HG02973 (cell line): ENCODE results near the gene MYT1.
"Not testable (repeated sequence)": the region's sequence is repeated elsewhere in the genome, so short reads cannot be mapped to it uniquely, and the experiment has no call there.

Source experiments
- ATAC-seq: cut with Tn5 transposase; IDR thresholded peaks from one replicate; pipeline ENCODE4 v1.9.1; 2021; ENCODE audit warnings: moderate library complexity; ENCODE audit not compliant: unreplicated experiment

MYT1 gene

DNA sequence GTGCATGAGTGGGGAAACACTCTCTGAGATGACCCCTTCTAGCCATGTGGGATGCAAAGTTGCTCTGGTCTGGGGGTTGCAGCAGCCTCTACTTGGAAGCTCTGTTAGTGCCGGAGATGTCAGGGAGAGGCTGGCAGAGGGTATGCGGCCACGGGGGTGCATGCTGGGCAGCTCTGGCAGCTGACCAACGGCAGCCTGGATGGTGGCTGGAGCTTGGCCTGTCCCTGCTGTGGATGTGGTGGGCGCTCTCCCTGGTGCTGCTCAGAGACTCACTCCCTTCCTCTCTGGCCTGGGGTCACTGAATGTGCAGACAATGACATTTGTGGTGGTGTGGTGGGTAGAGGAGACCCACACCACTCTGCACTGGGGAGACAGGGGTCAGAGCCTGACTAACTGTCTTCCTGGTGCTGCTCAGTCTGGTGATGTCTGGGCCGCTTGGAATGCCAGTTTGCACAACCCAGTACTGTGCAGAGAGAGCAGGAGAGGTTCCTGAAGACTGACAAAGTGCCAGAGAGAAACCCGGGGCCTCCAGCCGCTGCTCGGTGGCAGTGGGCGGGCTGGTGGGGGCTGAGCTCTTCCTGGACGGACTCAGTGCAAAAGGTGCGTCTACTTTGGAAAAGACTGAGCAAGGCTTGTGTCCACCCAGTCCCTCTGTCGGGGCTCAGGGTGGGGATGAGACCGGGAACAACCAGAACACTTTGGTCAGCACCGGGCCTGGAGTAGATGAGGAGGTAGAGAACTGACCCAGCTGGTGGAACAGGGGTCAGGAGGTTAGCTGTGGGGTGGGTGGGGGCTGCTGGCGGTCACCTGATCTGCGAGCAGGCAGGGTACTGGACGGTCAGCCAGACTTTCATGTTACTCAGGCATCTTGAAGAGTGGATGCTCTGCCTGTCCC is 2.7 kb downstream of the MYT1 start:
- ATAC-seq, result no peak

DNA sequence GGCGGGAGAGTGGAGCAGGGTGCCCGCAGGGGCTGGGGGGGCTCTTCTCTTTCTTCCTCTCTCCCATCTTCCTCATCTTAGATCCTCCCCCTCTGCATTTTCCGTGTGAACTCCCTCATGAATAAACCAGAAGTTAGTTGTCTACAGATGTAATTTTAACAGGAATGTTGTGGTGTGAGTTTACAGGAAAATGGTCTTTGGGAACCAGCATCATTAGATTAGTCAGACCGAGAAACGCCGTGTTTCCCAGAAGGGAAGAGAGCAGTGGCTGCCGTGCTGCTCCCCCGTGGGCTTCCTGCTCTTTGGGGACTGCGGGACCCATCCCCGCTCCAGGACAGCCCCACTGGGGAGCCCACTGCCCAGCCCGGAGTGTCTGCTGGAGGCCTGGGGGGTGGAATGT is 3.4 kb downstream of the MYT1 start:
- ATAC-seq, result no peak

DNA sequence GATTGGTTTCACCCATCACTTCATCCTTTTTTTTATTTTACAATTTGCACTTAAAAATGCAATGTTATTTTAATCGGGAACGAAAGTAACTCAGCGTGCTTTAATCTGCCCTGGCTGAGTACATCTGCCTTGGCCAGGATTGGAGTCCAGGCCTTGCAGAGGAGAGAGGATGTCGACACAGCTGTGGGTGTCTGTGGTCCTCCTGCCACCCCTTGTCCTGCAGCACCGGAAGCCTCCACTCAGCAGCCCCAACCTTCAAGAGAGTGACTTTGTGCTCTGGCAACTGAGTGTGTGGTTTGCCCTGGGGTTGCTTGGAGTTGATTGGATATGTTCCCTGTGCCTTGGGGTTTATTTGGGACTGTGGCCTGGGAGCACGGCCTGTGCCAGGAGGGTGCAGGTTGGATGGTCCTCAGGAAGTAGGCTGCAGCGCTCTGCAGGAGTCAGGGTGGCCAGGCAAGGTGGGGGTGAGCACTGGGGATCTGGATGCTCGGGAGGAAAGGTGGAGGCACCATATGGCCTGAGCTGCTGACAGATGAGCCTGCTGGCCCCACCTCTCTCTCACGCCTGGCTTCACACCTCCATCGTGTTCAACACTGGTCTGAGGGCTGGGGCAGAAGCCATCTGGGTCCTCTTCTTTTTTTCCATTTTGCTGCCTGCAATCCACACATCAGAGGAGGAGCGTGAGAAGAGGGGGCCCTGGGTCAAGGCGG is 4.3 kb downstream of the MYT1 start:
- no peak for ATAC-seq

DNA sequence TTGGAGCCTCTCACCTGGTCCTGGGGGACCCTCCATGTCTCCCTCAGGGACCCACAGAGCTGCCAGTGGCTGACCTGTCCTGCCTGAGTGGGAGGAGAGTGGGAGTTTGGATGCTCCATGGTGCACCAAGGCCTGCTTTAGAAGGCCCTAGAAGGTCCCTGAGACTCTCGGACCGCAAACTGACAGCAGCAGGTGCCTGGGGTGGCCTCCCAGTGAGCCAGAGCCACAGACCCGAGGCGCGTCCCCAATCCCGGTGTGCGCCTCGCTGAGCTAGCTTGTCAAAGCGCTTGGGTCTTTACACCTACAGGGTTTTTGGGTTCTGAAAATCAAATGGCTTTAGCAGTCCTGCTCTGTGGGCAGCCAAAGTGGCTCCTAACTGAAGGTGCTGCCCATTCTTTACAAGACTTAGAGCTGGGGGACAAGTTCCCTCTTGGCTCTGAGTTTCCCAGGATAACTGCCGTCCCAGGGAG is 4.9 kb downstream of the MYT1 start:
- no peak for ATAC-seq

DNA sequence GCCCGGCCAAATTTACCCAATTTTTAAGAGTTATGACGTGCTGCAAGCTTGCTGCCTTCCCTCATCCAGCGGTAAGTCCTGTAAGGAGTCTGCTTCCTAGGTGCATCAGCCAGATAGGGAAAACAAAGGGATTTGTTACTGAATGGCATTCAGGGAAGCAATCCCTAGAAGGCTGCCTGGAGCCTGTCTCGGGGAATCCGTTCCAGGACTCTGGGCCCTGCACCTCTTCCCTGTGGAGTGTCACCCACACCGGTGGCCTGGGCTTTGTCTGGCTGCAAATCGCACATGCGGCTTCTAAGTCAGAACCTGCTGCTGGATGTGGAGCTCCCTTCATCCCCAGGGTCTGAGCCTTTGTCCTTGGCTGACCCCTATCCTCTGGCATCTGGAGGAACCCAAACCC is 7.0 kb downstream of the MYT1 start:
- no peak for ATAC-seq

DNA sequence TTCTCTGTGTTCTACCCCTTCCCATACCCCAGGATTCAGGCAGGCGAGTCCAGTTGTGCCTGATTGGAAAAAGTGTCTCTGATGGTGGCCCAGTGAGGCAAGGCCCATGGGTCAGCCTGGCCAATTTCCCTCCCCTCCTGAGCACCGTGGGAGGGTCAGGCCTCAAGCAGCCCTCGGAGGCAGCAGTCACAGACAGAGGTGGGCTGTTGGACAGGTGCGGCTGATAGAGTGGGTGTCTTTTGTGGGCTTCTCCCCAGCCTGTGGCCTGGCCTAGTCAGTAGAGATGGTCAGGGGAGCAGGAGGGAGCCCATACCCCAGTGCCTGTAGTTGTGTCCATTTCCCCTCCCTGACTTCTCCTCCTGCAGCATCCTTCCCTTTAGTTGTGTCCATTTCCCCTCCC is 8.9 kb downstream of the MYT1 start:
- ATAC-seq, result no peak

DNA sequence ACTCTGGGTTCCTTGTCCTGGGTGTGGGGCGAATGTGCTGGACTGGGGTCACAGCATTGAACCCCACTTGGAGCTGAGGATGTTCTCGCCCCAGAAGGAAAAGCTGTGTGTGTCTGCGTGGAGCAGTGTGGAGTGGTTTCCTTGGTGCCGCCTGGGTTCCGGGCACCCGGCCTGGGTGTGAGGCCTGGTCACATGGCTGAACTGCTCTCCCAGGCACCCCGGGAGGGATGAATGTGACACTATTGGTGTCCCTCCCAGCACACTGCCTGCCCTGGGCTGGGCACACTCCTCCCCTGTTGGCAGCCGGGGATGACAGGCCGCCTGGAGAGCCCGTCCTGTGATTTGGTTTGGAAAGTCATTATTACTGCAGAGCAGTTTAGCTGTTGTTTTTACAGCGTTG is 12.3 kb downstream of the MYT1 start:
- ATAC-seq, result no peak

DNA sequence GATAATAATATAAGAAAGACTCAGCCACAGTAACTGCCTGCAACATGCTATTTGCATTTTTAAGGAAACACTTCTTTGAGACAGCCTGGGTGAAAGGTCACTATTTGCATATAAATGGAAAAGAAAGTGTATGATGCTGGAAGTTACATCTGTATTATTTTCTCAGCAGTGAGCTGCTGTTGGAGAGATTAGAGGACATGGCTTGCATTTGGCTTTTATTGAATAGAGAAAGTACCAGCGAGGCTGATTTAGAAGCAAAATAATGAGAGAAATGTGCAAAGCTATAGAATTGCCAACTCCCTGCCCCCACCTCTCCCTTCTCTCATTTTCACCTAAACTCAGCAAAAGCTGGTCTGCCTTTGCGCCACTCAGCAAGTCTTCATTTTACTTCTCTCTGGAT is 12.7 kb downstream of the MYT1 start:
- no peak for ATAC-seq

DNA sequence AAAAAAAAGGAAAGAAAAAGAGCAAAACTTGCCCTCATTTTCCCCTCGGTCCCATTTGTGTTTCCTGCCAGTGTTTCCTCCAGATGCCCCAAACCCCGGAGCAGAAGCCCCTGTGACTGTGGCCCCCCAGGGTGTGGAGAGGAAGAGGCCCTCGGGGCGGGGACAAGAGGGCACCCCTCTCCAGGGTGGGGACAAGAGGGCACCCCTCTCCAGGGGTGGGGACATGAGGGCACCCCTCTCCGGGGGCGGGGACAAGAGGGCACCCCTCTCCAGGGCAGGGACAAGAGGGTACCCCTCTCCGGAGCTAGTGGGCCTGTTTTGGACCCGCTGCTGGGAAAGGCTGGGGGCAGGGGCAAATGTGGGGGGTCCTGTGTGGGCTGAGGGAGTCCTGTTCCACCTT is 13.1 kb downstream of the MYT1 start:
- ATAC-seq, result no peak

DNA sequence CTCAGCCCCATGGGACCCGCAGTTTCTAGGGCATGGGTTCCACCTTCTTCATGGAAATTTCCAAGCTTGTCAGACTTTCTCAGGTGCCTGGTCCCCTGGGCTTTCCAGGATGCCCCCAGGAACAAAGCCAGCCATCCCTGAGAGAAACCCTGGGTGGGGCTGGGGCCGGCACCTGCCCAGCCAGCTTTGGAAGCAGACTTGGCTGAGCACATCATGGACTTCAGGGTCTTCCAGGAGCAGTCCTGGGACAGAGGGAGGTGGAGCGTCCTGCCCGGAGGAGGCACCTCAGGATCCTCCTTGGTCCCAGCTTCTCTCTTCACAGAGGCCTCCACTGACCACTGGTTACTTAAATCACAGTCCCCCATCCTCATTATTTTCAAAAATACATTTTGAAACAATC is 13.5 kb downstream of the MYT1 start:
- ATAC-seq, result no peak

DNA sequence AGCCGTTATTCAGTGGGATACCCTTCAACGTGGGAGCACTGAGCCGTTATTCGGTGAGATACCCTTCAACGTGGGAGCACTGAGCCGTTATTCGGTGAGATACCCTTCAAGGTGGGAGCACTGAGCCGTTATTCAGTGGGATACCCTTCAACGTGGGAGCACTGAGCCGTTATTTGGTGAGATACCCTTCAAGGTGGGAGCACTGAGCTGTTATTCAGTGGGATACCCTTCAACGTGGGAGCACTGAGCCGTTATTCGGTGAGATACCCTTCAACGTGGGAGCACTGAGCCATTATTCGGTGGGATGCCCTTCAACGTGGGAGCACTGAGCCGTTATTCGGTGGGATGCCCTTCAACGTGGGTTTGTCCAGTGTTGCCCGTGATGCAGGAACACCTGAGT is 14.7 kb downstream of the MYT1 start:
- ATAC-seq, result not testable (repeated sequence)

DNA sequence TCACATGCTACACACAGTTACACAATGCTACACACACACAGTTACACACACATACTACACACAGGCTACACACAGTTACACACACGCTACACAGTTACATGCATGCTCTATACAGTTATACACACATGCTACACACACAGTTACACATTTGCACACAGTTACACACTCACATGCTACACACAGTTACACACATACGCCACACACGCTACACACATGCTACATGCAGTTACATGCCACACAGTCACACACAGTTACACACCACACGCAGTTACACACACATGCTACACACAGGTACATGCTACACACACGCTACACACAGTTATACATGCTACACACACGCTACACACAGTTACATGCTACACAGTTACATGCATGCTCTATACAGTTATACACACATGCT is 15.6 kb downstream of the MYT1 start:
- ATAC-seq, result no peak

DNA sequence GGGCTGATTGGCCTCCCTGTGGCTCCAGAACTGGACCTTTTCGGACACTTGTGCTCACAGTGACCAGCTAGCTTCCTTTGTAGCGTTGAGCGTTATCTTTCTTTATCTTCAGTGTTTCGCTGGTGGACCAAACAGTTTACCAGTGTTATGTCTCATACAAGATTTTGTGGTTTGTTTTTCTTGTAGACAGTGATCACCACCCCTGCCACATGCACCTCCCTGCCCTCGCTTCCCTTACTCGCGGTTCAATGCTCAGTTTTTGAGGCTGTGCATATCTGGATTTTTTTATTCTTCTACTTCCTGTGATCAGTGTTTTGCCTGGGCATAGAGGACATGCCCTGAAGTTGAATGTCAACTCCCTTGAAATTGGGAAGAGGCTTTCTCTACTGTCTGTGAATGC is 16.4 kb downstream of the MYT1 start:
- ATAC-seq, result no peak

DNA sequence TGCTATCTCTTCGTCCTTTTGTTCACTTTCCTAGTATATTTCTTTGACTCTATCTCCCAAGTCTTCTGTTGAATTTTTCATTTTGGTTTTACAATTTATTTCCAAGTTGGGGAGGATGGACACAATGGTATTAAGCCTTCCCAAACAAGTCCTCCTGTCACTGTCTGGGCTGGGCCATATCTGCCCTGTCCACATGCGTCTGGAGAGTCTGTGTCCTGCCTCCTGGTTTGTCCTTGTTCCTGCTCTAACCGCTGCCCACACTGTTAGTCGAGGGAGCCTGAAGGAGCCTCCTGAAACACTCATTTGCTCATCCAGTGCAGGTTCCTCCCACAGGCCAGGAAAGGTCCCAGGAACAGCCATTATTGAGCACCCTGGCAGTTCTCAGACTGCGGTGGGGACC is 17.1 kb downstream of the MYT1 start:
- no peak for ATAC-seq

DNA sequence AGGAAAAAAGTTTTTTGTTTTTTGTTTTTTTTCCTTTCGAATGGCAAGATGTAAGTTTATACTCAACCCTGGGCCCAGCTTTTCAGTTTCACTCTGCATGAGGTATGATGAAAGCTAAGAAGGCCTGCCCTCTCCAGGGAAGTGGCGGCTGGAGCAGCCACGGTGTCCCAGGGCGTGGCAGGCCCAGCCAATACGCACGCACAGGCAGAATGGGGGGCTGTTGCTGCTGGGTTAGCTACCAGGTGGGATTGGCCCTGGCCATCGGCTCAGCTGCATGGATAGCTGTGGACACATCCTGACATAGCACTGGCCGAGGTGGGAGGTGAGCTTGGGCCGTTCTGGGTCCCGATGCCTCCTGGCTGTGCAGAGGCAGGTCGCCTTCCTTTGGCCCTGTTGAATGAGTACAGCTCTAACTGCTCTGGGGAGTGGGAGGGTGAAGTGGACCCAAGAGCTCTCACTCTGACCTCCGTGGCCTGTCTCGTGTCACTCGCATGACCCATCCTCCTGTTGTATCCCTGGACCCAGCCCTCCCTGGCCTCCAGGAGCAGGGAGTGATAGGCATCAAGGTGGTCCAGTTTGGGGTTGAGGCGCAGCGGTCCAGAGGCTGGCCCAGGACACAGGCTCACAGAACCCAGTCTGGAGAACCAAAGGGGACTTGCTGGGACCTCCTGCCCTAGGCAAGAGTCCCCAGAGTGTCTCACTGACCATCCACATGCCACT is 18.1 kb downstream of the MYT1 start:
- no peak for ATAC-seq

DNA sequence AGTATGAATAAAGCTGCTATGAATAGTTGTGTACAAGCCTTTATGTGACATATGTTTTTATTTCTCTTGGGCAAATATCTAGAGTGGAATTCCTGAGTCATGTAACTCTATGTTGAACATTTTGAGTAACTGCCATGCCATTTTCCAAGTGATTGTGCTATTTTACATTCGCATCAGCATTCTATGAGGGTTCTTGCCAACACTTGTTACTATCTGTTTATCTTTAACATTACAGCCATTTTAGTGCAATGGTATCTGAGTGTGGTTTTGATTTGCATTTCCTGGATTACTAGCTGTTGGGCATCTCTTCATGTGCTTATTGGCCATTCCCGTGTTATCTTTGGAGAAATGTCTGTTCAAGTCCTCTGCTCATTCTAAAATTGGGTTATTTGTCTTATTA is 19.1 kb downstream of the MYT1 start:
- no peak for ATAC-seq

DNA sequence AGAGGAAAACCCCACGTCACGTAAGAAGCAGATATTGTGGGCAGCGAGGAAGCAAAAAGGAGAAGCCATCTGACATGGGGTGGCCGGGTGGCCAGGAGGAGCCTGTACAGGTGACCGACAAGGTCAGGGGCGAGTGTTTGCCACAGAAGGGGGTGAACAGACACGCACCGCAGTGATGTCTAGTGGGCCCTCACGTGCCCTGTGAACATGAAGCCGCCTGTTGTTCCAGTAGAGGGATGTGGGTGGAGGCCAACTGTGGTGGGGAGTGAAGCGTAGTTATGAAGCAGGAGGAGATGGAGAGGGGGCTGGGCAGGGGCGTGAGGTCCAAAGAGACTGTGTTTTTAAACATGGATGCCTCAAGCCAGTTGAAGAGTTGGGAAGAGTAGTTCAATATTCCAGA is 20.5 kb downstream of the MYT1 start:
- ATAC-seq, result no peak

DNA sequence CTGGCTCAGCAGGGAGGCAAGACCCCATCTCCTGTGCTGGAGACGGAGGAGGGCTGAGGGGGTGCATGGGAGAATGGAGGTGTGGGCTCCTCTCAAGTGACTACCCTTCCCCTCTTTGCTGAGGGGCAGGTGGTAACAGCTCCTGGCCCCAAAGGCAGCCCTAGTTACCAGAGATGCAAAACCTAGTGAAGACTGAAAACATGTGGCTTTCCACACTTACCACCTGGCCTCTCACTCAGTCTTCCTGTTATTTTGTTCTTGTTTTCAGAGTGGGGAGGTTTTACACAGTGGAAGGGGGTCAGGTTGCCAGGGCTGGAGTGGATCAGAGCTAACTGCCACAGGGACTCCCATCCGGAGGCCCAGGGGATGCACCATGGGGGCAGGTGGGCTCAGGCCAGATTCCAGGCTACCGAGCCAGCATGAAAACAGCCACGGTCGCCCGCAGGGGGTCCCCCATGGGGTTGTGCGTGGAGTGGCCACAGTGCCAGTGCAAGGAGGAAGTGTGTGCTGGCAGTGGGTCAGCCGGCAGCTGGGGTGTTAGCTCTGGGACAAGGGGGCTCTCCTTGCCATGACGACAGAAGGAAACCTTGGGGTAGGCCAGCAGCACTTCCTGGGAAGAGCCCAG is 21.1 kb downstream of the MYT1 start:
- ATAC-seq, result no peak

DNA sequence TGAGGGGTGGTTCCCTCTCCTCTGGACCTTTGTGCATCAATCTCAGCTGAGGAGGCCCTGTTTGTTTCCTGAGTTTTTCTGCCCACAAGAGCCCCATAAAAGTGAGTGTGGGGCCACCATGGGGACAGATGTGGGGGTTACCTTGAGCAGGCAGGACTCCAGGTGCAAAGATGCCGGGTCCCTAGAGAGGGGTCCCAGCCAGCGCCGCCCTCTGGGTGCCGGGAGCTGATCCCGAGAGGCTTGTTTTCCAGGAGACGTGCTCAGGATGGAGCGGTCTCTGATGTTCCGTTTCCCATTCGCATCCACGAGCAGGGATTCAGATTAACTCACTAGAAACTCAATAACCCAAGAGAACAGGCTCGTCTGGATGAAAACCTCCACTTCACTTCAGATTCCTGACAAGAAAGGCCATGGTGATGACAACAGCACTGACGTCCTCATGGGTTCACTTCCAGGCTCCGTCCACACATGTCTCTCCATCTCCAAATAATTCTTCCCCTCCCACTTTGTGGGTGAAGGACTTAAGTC is 21.9 kb downstream of the MYT1 start:
- ATAC-seq, result no peak

DNA sequence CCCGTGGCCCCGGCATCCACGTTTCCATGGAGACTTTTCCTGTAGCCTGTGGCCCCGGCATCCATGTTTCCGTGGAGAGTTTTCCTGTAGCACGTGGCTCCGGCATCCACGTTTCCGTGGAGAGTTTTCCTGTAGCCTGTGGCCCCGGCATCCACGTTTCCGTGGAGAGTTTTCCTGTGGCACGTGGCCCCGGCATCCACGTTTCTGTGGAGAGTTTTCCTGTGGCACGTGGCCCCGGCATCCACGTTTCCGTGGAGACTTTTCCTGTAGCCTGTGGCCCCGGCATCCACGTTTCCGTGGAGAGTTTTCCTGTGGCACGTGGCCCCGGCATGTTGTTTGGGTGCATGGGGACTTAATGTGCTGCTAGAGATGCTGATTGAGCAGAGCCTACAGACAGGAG is 23.0 kb downstream of the MYT1 start:
- not testable (repeated sequence) for ATAC-seq

DNA sequence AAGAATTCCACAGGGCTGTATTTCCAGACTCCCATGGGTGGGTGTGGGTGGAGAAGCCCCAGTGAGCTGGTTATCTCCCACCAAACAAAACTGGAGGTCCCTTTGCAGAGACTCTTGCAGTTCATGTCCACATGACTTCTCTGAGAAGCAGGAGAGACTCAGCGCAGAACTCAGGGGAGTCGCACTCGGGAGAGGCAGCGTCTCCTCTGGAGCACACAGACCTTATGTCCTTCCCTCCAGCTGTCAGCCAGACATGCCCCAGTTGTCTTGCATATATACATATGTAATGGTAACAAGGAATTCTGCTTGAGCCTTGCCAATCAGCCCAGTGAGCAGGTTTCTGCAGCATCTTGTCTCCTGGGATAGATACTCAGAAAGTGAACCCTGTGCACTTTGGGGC is 23.8 kb downstream of the MYT1 start:
- ATAC-seq, result no peak
